NCI-H1092 (cell line): Measurements from ENCODE around the gene LRP2.

Experiments used
- DNase-seq: peaks from one replicate; lab custom pipeline; 2025; lab: John Stamatoyannopoulos, UW

Gene LRP2

DNA sequence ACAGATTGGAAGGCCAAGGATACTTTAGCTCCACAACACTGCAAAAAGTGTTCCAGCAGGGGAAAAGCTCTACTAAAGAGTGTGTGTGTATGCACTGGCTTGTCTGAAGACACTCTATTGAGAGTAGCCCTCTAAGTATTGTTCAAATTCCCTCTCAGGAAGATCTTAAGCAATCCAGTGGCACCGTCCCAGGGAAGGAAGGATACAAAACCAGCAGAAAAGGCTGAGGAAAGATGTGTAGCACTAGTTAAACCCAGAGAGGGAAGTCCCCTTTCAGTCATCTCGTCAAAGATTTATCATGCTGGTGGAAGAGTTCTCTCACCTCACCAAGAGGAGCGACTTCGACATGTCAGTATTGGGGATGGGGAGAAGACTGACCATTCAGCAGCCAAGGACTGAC, 242.5 kb downstream of the LRP2 start:
- DNase-seq, result no peak

DNA sequence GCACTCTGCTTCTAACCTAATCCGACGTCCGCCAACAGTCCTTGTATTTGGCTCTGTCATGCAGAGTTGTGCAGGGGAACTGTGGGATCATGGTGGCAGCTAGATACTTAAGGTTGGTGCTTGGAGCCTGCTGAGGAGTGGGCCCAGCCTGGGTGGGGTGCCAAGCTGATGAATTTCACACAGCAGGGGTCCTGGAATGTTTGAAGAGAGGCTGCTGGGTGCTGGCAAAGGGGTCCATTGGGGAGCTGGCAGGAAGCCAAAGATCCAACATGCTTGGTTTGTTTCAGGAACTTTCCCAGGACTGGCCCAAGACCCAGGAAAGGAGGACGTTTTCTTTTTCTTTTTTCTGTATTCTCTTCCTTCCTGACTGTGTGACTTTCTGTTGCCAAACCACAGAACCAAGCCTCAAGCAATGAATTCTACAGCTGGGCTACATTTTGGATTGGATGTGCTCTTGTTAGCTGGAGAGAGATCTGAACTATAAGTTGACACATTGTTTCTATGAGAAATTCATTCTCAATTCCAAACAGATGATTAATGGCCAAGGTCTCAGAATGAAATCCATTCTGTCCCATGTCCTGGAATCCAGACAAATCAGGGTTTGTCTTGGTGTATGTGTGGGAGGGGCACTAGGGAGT, 243.1 kb downstream of the LRP2 start:
- DNase-seq, result no peak

DNA sequence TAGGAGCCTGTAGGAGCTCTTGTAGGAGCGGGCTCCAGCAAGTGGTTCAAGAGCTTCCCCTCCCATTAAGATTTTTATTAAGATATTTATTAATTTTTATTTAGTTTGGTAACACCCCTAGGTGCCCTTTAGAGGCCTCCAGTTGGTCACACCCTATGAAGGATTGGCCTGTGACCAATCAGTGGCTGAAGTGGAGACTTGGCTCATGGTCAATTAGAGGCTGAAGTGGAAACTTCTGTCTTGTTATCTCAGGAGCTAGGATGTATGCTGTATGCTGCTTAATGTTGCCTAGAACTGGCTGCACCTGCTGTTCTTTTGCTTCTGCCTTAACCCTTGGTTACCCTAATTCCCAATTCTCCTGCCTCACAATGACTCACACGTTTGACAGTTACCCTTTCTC, 244.3 kb downstream of the LRP2 start:
- DNase-seq, result no peak

DNA sequence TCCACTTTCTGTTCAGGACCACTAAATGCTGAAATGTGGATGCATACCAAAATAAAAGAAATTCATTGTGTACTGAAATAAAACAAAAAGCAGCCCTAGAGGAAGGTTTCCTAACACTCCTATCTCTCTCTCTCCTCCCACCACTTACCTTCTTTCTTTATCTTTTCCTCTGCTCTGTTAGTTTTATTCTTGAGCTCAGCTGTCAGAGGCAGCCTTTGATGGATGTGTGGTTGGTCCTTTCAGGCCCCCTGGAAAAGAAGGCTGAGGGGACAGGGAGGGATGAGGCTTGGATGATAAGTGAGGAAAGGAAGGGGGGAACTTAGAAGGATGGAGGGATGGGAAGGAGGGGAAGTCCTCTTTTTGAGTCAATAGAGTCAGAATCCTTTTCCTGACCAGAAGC, 245.3 kb downstream of the LRP2 start:
- DNase-seq, result no peak

DNA sequence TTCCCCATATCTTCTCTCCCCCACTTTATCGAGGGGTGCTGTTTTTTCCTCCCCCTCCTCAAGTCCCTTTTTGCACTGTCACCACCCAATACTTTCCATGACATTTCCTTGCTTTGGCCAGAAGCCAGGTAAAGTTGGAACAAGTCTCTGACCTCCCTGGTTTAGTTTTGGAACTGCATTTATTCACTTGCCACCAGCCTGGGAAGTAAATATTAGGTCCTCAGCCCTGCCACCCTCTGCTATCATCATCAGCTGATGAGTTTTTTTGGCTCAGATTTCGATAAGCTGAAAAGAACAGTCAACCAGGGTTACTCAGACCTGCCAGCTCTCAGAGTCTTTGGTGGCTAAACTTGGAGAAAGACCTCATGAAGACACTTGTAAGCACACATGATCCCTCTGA, 246.0 kb downstream of the LRP2 start:
- no peak for DNase-seq

DNA sequence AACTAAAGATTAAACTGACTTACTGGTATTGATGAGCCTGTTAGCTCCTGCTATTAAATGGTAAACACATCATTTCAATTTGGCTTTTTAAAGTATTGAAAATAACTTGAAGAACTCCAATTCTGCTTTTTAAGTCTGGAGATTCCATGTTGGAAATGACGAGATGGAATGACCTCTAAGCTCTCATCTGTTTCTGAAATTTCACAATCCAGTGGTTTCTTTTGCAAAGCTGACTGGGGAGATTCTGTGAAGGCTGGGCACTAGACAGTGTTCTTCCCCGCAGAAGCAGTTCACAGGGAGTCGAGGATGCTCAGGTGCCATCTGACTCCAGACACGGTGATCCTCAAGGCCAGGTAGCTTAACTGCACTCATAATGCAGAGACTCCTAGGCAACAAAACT, 248.3 kb downstream of the LRP2 start:
- DNase-seq, result no peak

DNA sequence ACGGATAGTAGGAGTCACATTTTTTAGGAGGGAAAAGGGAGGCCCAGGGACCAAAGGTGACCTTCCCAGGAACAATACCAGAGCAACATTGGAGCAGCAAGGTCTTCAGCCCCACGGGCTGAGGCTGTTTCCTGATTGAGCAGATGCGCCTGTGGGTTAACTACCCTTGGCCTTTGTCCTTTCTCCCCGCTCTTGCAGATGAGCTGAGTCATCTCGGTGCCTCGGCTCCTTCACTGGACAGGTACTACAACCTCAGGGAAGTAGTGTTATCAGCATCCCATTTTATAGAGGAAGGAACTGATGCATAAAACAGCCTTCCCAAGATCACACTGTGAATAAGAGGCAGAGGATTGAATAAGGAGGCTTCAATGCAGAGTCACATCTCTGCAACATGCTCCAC, 249.5 kb downstream of the LRP2 start:
- DNase-seq, result no peak

DNA sequence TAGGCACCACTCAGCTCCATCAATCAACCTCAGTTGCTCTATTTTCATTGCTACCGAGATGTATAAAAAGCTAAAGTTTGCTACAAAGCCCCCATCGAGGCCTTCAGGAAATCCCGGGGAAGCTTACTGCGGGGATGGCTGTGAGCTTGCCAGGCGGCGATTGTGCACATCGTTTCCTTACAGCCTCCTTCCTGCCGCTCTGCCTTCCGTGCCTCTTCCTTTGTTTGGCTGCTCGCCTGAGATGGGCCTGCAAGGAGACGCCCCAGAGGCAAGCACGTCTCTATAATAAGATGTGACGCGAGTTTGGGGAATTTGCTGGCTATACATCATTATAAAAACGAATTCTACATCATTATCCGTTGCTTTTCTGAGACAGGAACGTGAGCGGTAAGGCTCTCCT, 251.4 kb downstream of the LRP2 start:
- no peak for DNase-seq

DNA sequence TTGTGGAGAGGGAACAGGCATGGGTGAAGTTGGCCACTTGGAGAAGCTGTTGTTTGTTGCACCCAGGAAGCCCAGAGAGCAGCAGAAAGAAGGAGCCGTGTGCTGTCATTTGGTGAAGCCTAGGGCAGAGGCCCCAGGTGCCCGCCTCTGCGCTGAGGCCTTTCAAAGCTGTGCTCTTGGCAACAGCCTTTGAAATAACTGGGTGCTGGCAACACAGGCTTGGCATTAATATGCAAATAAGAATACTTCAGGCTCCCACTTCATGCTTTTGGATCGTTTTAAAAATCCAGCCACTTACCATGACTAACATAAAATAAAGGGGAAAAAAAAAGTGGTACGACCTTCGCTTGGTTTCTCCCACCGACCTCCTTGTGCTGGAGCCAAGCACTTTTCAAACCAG, 251.9 kb downstream of the LRP2 start:
- DNase-seq, result no peak

DNA sequence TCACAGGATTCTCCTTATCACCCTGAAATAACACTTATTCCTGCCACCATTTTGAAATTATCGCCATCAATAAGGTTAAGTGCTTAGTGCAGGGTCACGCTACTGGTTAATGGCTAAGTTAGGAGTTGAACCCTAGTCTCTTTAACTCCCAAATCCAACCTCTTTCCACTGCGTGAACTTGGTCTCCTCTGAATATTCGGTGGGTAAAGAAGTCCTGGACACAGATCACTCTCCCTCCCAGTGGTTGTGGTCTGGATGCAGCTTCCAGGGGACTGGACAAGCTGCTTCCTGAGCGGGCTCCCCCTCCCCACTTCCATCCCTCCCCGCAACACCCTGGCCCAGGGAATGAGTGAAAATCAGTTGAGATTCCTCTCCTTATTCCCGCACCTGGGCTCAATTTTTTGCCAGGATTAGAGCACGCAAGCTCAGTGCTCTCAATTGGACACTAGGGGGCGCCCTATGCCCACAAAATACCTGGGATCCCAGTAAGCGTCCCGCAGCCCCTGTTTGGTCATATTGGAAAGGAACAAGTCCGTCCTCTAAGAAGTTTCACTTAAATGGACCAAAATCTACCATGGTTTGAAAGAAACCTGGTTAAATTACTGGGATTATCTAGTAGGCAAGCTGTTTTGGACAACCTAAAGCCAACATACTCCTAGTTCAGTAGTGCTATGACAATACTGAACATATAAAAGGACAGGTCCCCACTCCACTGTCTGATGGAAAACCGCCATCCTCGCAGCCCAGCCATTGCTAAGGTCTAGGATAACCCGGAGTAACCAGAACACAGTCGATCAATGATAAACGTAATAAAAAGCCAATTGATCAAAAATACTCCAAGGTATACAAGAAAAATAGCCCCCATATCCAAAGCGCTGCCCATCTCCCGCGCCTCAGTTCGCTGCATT, 252.6 kb downstream of the LRP2 start:
- peak; percentile 32 for DNase-seq

DNA sequence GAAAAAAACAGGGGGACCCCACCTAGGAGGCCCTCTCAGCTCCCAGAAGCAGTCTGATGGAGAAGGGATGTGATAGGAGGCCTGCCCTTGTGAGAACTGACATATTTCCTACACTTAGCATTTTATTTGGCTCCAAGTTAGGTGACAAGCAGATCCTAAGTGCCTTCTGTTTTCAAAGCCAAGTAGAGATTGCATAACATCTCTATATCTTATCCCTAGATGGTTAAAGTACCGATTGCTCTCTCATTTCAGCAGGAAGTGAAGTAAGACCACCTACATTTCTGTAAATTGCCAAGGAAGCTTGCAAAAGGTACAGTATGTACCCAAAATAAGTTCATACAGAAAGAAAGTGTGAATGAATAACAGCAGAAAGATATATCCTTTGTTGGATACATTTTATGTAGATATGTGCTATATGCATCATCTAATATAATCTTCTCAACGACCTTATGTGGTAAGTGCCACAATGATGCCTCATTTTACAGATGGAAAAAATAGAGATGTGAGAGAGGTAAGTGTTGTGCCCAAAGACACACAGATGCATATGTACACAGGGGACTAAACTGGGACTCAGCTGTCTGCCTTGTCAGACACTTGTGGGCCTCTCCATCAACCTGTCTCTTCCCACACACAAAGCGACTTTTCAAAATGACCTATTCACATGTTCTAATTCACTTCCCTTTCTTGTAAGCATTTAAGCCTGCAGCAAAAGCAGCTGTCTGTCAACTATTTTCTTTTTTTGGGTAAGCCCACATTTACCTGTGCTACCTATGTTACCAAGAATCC, 254.0 kb downstream of the LRP2 start:
- DNase-seq, result no peak

DNA sequence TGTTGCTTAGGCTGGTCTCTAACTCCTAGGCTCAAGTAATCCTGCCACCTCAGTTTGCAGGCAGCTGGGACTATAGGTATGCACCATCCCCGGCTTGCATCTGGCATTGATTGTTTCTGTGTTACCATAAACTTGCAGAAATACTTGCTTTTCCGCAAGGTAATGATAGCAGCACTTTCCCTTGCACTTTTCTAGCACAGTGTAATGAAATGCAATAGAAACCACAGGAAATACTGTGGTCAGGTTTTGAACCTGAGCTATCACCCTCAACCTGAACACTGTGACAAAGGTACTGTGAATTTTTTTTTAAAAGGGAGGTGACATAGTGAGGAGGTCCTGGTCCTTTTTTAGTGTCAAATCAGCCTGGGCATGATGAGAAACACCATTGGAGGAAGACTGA, 254.7 kb downstream of the LRP2 start:
- DNase-seq, result no peak

DNA sequence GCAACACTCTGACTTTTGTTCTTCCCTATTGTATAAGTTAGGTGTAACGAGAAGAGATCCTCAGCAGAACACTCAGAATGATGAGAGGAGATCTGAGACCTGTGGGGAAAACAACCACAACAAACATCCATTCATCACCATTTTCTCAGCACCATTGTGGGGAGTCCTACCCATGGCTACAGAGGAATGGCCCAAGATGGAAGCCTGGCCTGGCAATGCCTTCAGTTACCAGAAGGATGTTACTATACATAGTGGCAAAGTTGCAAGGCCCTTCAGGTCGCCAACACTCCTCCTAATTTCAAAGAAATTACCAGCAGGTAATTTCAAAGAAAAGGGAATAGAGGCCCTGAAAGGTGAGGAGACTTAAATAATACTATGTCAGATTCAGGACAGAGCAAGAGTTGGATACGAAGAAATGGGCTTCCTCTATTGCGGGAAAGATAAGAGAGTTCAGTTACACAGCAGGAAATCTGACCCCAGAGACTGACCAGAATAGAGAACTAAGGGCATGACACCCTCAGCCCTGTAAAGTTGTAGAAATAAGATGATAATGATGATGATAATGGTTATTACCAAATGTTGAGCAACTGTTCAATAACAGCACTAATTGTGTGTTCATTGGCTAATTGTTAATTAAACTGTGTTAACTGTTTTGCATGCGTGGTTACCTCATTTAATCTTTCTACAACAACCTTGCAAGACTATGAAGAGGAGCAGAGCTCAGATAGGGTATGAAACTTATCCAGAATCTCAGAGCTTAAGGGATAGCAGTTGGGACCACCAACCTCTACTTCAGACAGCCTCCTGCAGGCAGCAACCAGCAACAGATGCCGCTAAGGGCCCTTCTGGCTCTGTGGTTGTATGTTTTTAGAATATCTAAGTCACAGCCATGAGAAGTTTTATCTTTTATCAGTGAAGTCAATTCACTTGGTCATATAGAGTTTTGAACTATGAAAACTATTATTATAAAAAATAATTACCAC, 255.5 kb downstream of the LRP2 start:
- DNase-seq, result no peak

DNA sequence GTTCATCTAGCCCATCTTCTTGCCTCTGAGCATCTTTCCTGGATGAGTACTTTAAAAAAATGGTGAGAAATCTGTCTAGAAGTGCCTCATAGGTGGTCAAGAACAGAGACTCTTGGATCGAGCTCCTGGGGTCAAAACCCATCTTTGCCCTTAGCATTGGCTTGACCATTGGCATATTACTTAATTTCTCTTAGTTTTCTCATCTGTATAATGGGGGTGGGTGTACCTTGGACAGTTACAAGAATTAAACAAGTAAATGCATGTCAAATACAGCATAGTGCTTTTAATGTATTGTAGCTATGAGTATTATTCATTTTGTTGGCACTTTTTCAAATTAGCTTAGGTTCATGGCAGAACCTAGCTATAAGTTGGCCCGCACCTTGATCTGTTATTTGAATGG, 256.2 kb downstream of the LRP2 start:
- no peak for DNase-seq

DNA sequence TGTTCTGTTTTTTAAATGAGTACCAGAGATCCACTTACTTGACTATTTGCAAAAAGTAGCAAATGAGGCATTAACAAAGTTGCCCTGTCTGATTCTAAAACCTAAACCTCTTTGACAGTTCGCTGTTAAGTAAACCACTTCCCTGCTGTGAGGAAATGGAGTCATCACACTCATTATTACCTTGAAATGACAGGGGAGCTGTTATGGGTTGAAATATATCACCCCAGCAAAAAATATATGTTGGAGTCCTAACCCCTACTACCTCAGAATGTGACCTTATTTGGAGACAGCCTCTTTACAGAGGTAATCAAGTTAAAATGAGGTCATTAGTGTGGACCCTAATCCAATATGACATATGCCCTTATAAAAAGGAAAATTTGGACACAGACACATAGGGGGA, 256.9 kb downstream of the LRP2 start:
- no peak for DNase-seq

DNA sequence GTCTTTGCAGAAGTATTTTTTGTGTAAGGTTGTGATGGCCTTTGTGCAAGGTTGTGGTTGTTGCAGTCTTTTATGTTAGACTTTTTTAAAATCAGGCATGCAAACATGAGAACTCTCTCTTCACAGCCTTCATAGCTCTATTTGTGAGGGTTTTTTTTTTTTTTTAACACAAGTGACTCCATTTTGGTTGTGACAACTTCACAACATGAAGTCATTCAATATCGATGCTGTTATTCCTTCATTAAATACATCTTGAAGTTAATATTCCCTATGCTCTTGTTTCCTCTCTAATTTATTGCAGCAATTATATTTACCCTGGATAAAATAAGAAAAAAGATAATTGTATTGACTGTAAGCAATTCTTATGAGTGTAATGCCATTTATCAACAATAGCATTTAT, 257.5 kb downstream of the LRP2 start:
- no peak for DNase-seq

DNA sequence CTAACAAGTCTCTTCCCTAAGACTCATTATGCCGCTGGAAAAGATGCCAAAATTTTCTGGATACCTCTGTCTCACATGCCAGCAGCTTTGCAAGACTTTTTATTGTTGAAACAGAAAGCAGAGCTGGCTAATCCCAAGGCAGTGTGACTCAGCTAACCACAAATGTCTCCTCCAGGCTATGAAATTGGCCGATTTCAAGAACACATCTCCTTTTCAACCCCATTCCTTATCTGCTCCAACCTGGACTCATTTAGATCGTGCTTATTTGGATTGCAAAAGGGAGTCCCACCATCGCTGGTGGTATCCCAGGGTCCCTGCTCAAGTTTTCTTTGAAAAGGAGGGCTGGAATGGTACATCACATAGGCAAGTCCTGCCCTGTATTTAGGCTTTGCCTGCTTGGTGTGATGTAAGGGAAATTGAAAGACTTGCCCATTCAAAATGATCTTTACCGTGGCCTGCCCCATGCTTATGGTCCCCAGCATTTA, 266.7 kb downstream of the LRP2 start:
- no peak for DNase-seq

DNA sequence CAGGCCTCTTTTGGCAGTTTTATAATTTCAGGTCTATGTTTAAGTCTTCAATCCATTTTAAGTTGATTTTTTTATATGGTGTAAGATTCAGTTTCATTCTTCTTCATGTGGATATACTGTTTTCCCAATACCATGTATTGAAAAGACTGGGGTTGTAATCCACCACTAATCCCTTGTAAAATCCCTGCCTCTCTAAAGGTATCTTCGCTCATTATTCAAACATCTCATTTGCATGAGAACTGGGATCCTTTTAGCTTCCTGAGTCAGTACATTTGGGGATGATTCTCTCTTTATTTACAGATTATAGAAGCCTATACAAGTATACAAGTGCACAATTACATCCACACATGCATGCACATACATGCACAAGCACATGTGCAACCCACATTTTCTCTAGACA, 267.7 kb downstream of the LRP2 start:
- DNase-seq, result no peak

DNA sequence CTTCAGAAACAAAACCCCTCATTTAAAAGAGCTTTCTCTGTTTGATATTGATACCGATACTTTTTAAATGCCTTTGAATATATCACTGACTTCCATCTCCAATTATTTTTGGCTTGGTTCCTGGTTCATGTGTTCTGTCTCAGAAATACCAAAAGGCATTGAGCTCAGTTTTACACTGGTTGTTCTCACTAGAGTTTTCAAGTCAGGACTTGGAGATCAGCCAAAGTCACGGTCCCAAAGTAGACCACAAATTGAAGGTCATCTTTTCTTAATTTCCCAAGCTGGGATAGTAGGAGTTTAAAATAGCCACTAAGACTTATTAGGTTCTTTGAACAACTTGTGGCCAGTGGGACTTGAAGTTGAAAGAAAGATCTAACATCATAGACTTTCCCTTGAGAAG, 268.8 kb downstream of the LRP2 start:
- DNase-seq, result no peak

DNA sequence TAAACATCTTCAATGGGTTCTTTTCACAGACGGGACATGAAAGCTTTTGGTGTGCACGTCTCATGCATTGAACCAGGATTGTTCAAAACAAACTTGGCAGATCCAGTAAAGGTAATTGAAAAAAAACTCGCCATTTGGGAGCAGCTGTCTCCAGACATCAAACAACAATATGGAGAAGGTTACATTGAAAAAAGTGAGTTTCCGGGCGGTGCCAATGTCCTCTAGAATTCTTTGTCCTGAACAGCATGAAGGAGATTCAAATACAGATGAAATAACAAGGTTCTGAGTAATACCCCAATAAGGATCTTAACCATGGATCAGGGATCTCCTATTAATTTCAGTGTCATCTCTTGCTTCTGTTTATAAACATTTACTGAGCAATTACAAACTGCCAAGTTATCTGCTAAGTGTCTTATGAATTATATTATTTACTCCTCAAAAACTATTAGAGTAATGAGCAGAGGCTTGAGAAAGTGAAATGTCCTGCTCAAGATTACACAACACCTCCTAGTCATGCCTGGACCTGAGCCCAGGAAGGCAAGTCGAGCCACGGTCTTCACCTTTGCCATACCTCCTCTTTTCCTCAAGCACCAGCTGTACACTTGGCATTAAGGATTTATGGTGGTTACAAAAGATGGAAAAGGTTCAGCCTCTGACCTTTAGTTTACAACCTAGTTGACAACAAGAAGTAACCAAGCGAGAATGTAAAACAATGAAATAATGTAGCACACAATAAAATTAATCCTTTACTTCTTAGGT, 270.4 kb downstream of the LRP2 start:
- DNase-seq, result no peak

DNA sequence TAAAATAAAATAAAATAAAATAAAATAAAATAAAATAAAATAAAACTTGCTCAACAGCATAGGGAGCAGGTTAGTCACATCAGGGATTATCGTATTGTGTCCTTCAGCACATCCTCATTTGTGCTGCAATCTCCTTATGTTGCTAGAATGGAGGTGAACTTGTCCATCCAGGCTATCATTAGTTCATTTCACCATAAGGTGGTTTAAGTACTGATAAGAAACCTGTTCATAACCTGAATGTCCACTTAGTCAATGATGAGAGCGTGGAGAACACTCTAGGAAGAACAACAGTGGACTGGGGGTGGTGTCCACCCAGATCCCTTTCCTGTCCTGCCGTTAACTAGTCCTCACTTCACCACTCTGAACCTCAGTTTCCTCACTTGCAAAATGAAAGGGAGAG, 271.1 kb downstream of the LRP2 start:
- no peak for DNase-seq
